Fibroblast of the aortic adventitia (primary cell): ENCODE results near the gene CYP26A1. TPM values are rescaled to one million over a fixed set of nuclear protein-coding genes. Genes with fewer than 3 reads are reported as not detected.
"Not testable (repeated sequence)": the region's sequence is repeated elsewhere in the genome, so short reads cannot be mapped to it uniquely, and the experiment has no call there.

Source experiments
- DNase-seq: peaks from one replicate; pipeline ENCODE4 v3.0.0-alpha.2; 2010; ENCODE audit warnings: low read depth
- H3K4me3 ChIP-seq: 2 replicates; pipeline ENCODE4 v1.5.1; 2011; ENCODE audit warnings: low read depth, mild to moderate bottlenecking, control low read depth, low read length, moderate library complexity
- total RNA-seq: library from RNA; depleted of rRNA; stranded (reverse); fragments of >200 nt; gene quantifications from 2 replicates; pipeline ENCODE4 v1.2.3, GENCODE V29; 2012; ENCODE audit warnings: low replicate concordance
- TF ChIP-seq, protein P1 (sequence below): IDR thresholded peaks from 2 replicates; pipeline ENCODE4 v1.5.1; 2011; ENCODE audit warnings: mild to moderate bottlenecking, low read length, control low read depth, inconsistent platforms; ENCODE audit not compliant: insufficient read depth

CYP26A1 gene
- total RNA-seq, 1 donor, result not detected

DNA sequence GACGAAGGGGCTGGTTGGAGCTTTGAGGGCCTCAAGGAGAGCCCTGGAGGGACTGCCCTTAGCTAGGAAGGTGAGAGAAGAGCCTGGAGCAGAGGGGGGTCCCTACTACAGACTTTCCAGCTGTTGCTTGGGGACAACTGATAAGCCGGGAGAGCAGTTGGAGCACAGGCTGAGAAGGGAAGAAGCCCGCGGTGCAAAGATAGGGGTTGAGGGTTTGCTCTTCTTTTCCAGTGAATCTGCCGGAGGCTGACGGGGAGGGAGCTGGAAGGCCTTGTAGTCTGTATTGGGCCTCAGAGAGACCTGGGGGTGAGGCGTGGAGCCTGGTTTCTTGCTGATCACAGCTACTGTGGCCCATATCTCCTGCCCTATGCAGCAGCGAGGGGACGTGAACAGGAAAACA, 23.7 kb downstream of the CYP26A1 start:
- TF ChIP-seq, protein P1, sequence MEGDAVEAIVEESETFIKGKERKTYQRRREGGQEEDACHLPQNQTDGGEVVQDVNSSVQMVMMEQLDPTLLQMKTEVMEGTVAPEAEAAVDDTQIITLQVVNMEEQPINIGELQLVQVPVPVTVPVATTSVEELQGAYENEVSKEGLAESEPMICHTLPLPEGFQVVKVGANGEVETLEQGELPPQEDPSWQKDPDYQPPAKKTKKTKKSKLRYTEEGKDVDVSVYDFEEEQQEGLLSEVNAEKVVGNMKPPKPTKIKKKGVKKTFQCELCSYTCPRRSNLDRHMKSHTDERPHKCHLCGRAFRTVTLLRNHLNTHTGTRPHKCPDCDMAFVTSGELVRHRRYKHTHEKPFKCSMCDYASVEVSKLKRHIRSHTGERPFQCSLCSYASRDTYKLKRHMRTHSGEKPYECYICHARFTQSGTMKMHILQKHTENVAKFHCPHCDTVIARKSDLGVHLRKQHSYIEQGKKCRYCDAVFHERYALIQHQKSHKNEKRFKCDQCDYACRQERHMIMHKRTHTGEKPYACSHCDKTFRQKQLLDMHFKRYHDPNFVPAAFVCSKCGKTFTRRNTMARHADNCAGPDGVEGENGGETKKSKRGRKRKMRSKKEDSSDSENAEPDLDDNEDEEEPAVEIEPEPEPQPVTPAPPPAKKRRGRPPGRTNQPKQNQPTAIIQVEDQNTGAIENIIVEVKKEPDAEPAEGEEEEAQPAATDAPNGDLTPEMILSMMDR, result no peak
- no peak overlapping the region for H3K4me3 ChIP-seq
- no peak for DNase-seq

DNA sequence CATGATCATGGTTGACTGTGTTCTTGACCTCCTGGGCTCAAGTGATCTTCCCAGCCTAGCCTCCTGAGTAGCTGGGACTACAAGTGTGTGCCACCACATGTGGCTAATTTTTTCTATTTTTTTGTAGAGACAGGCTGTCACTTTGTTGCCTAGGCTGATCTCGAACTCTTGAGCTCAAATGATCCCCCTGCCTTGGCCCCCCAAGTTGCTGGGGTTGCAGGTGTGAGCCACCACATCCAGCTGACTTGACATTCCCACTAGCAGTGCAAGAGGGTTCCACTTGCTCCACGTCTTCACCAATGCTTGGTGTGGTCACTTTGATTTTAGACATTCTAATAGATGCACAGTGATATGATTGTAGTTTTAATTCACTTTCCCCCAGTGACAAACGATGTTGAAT, 25.1 kb downstream of the CYP26A1 start:
- TF ChIP-seq, protein P1, result no peak
- H3K4me3 ChIP-seq, result no peak overlapping the region
- DNase-seq, result no peak

DNA sequence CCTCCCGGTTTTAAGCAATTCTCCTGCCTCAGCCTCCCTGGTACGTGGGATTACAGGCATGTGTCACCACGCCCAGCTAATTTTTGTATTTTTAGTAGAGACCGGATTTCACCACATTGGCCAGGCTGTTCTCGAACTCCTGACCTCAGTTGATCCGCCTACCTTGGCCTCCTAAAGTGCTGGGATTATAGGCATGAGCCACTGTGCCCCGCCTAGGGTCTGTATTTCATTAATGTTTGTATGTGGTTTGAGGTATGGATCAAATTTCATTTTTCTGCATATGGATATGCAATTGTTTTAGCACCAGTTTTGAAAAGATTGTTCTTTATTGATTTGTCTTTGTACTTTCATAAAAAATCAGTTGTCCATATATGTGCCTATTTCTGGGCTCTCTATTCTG, 26.0 kb downstream of the CYP26A1 start:
- TF ChIP-seq, protein P1, result no peak
- DNase-seq, result no peak
- H3K4me3 ChIP-seq, result no peak overlapping the region

DNA sequence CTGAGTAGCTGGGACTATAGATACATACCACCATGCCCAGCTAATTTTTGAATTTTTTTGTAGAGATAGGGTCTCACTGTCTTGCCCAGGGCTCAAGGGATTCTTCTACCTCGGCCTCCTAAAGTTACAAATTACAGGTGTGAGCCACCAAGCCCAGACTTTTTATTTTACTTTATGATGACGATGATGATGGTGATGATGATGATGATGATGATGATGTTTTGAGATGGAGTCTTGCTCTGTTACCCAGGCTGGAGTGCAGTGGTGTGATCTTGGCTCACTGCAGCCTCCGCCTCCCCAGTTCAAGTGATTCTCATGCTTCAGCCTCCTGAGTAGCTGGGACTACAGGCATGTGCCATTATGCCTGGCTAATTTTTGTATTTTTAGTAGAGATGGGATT, 27.5 kb downstream of the CYP26A1 start:
- H3K4me3 ChIP-seq, DNase-seq: not testable (repeated sequence)

DNA sequence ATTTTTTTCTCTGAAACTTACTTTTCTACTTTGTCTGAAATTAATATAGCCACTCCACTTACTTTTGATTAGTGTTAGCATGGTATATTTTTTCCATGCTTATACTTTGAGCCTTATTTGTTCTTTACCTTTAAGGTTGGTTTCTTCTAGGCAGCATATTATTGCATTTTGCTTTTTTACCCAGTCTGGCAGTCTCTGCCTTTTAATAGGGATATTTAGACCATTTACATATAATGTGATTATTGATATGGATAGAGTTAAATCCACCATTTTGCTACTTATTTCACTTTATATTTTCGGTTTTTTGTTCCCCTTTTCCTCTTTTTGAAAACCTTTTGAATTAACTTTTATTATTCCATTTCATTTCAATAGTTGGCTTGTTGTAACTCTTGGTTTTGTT, 30.3 kb downstream of the CYP26A1 start:
- TF ChIP-seq, protein P1, result no peak
- H3K4me3 ChIP-seq, result no peak overlapping the region
- DNase-seq, result no peak

DNA sequence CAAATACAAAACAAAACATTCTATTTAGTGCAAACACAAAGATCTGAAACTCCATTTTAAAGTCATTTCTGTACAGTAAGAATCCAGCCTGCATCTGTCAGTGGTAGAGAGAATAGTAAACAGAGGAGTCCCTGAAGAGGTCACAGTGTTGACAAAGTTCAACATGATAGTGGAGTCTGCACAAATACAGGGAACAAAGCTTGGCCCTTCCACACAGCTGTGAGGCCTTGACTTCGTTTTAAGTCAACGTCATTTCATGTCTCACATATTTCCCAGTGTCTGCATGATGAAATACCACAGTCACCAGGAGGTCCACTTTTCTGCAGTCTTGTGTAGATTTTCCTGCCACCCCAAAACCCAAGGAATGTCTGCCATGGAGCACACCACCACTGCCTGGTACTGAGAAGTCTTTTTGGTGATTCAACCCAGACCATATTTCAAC, 33.0 kb downstream of the CYP26A1 start:
- TF ChIP-seq, protein P1, result no peak
- no peak overlapping the region for H3K4me3 ChIP-seq
- DNase-seq, result no peak

DNA sequence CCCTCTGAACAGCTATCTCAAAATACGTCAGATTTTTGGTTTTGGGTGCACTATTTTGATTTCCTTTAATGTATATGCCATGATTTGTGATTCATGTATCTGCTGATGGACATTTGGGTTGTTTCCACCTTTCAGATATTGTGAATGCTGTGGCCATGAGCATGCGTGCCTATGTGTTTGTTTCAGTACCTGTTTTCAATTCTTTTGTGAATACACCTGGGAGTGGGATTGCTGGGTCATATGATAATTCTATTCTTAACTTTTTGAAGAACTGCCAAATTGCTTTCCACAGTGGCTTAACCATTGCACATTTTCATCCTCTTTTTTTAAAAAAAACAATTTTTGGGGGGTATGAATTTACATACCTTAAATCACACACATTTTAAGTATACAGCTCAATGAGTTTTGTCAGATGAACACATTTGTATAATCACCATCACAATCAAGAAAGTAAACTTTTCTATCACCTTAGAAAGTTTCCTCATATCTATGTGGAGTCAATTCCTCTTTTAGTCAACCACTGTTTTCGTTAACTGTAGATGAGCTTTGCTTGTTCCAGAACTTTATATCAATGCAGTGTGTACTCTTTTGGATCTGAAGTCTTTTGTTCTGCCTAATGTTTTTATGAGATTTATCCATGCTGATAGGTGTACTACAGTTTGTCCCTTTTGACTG, 36.9 kb downstream of the CYP26A1 start:
- no peak overlapping the region for H3K4me3 ChIP-seq
- TF ChIP-seq, protein P1, result no peak
- DNase-seq, result no peak
